ENCODE measurements around the gene SDR42E1.

DNA sequence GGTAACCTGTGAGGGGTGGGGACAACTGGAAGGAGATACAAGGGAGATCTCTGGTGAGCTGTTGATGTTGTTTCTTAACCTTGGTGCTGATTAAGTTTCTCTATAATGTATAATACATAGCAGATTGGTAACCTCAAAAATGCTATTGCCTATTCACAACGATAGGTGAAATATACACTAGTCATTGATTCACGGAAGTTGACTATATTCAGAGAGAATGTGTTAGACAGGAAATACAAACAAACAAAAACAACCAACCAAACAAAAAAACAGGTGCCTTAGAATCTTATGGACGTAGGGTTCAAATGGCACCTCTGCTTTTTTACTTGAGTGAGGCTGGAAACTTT lies 45.3 kb upstream of the SDR42E1 start:
- TF ChIP-seq CTCF (IDR thresholded peaks at IDR 0.05): no peak
- no peak for TF ChIP-seq POLR2A (IDR thresholded peaks at IDR 0.05)

Data from uterus (tissue), 2 donors.